Breast epithelium (tissue), 4 donors: Measurements from ENCODE around the gene PIR. TPM values are rescaled to one million over a fixed set of nuclear protein-coding genes. Genes with fewer than 3 reads are reported as not detected.

Source experiments
- DNase-seq, 2 donors: peaks; one replicate each; pipeline ENCODE4 v3.0.0-alpha.2; 2019; ENCODE audit warnings: low spot score in 2 of 2
- H3K27ac ChIP-seq, 2 donors: fragments of 200-600 bp; sonication (generic) in 1 of 2; one replicate each; pipeline ENCODE4 v1.5.1; 2016 to 2019; ENCODE audit warnings: mild to moderate bottlenecking in 1 of 2
- H3K27me3 ChIP-seq, 2 donors: fragments of 200-600 bp; sonication (generic) in 1 of 2; one replicate each; pipeline versions ENCODE4 v1.5.1 to v1.6.0; 2017 to 2019; ENCODE audit warnings: control low read depth in 1 of 2, mild to moderate bottlenecking in 1 of 2
- H3K36me3 ChIP-seq: fragments of 200-600 bp; one replicate; pipeline ENCODE4 v1.5.1; 2019
- H3K4me1 ChIP-seq, 2 donors: fragments of 200-600 bp; sonication (generic); one replicate each; pipeline ENCODE4 v1.5.1; 2016 to 2019; ENCODE audit warnings: control low read depth in 1 of 2
- H3K4me3 ChIP-seq, 3 donors: fragments of 200-600 bp; sonication (generic); 1 replicate in 2 of 3; 2 replicates in 1 of 3; pipeline ENCODE4 v1.5.1; 2016 to 2019; ENCODE audit warnings: mild to moderate bottlenecking in 3 of 3, moderate library complexity in 2 of 3
- H3K9me3 ChIP-seq, 2 donors: fragments of 200-600 bp; sonication (generic) in 1 of 2; one replicate each; pipeline ENCODE4 v1.5.1; 2016 to 2019; ENCODE audit warnings: control low read depth in 1 of 2
- CTCF ChIP-seq, 3 donors: fragments of 450-650 bp; IDR thresholded peaks; one replicate each; pipeline ENCODE4 v1.5.1; 2016 to 2017; ENCODE audit warnings: antibody characterized with exemption in 3 of 3, mild to moderate bottlenecking in 3 of 3, moderate library complexity in 3 of 3
- POLR2A ChIP-seq: fragments of 450-650 bp; IDR thresholded peaks from one replicate; pipeline ENCODE4 v1.6.1; 2016; ENCODE audit warnings: antibody characterized with exemption, mild to moderate bottlenecking, moderate library complexity
- POLR2AphosphoS5 ChIP-seq, 3 donors: sonication (generic); formaldehyde crosslinking; IDR thresholded peaks; one replicate each; pipeline ENCODE4 v1.6.1; 2017; ENCODE audit warnings: antibody characterized with exemption in 3 of 3
- intact Hi-C: fragments of 100-400 bp; cut with DNase I; formaldehyde crosslinking; loops from one replicate; pipeline ENCODE4 v1.15.1; 2023; ENCODE audit warnings: low total_unique reads
- total RNA-seq, 3 donors: library from RNA; depleted of rRNA; stranded (reverse); fragments of >200 nt; gene quantifications; one replicate each; pipeline ENCODE4 v1.1.0, GENCODE V29; 2016

Gene PIR
- total RNA-seq, 3 donors from 2014 or later = 11.6 to 20.6 (median 14.4) TPM

DNA sequence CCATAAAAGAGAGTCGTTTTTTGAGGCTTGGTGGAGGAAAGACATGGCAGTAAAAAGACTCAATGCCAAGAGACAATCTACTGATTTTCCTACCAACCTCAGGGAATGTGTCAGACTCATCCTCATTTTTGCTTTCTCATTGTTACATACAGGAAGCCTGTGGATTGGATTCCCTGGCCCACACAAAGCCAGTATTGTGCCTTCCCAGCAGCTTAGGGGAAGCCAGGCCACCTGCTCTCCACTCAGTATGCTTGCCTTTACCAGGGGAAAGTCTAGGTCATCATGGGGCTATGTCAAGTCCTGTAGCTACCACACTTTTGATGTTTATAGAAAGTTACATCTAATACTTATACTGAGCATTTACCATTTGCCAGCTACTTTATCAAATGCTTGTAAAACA, 18.4 kb upstream of the PIR start:
- H3K9me3 ChIP-seq = no peaks in the 10 kb centered on the region
- intact Hi-C loops = no loop called here
- H3K27ac ChIP-seq = no peak overlapping the region
- H3K4me3 ChIP-seq = no peak overlapping the region
- H3K36me3 ChIP-seq = no peaks in the 10 kb centered on the region
- no peak for DNase-seq
- H3K27me3 ChIP-seq = peaks cover 0 to 41% of the 10 kb centered on the region in 2 donors
- no peaks in the 10 kb centered on the region for H3K4me1 ChIP-seq
- TF ChIP-seq POLR2AphosphoS5 (IDR thresholded peaks at IDR 0.05) (no peak), POLR2A (no peak), CTCF (IDR thresholded peaks at IDR 0.05) (no peak)

GRCh38 chrX:15509845-15510244, 16.7 kb upstream of the PIR start:
- Histone ChIP-seq H3K4me1 (no peaks in the 10 kb centered on the region), H3K9me3 (no peaks in the 10 kb centered on the region), H3K27me3 (peaks cover 0 to 50% of the 10 kb centered on the region in 2 donors), H3K27ac (no peak overlapping the region), H3K36me3 (no peaks in the 10 kb centered on the region), H3K4me3 (no peak overlapping the region)
- DNase-seq = no peak
- intact Hi-C loops = no loop called here
- no peak for TF ChIP-seq POLR2AphosphoS5 (IDR thresholded peaks at IDR 0.05)
- no peak for TF ChIP-seq POLR2A
- no peak for TF ChIP-seq CTCF (IDR thresholded peaks at IDR 0.05)

DNA sequence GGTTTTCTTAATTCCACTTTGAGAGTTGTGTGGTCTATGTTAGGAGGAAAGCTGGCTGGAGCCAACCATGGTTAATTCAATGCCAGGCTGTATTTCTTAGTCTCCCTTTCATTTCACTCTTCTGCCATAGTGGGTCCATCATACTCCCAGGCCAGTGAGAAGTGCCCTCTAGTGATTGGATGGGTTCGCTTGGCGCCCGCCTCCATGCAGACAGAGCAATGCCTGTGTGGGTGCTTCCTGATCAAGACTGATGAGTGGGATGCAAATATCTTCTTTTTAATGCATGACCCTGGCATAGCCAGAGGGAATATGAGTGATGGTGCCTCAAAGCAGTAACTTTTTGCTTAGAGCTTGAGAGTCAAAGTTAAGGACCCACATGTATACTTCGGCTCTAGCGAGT, 13.9 kb upstream of the PIR start:
- no peak overlapping the region for H3K4me3 ChIP-seq
- no peaks in the 10 kb centered on the region for H3K9me3 ChIP-seq
- DNase-seq = no peak
- peaks cover 0 to 53% of the 10 kb centered on the region in 2 donors for H3K27me3 ChIP-seq
- no peak for TF ChIP-seq CTCF (IDR thresholded peaks at IDR 0.05)
- TF ChIP-seq POLR2A = no peak
- no peak for TF ChIP-seq POLR2AphosphoS5 (IDR thresholded peaks at IDR 0.05)
- H3K36me3 ChIP-seq = no peaks in the 10 kb centered on the region
- no peak overlapping the region for H3K27ac ChIP-seq
- intact Hi-C loops = no loop called here
- no peaks in the 10 kb centered on the region for H3K4me1 ChIP-seq

DNA sequence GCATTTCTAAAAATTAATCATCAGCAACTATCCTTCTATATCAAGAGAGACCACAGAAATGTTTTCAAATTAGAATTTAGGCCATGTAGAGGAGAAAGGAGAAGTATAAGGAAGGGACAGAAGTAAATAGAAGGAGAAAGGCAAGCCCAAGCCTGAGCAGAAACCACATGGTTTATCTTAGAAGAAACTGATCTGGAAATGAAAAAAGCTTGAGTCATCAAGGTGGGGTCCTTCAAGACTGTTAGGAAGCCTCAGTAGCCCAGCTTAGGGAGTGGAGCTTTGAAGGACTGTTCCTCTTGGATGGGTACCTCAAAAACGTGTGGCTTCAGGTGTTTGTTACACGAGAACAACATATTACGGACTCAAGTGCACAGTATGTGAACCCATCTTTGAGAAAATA, 12.0 kb upstream of the PIR start:
- DNase-seq = no peak
- no peaks in the 10 kb centered on the region for H3K9me3 ChIP-seq
- no peaks in the 10 kb centered on the region for H3K4me1 ChIP-seq
- no peak overlapping the region for H3K4me3 ChIP-seq
- no peaks in the 10 kb centered on the region for H3K36me3 ChIP-seq
- TF ChIP-seq POLR2A (no peak), CTCF (IDR thresholded peaks at IDR 0.05) (no peak), POLR2AphosphoS5 (IDR thresholded peaks at IDR 0.05) (no peak)
- H3K27ac ChIP-seq = no peak overlapping the region
- intact Hi-C loops = no loop called here
- H3K27me3 ChIP-seq = peaks cover 0 to 58% of the 10 kb centered on the region in 2 donors

DNA sequence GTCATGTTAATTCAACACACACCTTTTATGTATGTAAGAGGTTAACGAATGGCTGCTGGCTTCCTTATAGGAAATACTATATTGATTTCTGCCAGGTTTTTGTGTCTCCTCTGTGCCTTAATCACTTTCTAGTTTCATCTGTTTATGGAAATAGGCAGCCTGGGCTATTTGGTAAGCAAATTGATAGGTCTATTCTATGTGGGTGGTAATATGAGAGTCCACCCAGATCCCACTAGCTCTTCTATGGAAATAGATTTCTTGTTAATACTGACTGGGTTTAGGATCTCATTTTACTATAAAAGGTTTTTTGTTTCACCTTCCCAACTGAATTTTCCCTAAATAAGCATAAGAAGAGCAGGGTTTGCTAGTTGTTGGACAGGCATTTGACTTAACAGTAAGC, 11.5 kb upstream of the PIR start:
- H3K9me3 ChIP-seq = no peaks in the 10 kb centered on the region
- TF ChIP-seq POLR2A = no peak
- TF ChIP-seq CTCF (IDR thresholded peaks at IDR 0.05) = no peak
- no peak for TF ChIP-seq POLR2AphosphoS5 (IDR thresholded peaks at IDR 0.05)
- H3K36me3 ChIP-seq = no peaks in the 10 kb centered on the region
- no peak for DNase-seq
- H3K4me1 ChIP-seq = no peaks in the 10 kb centered on the region
- no peak overlapping the region for H3K27ac ChIP-seq
- peaks cover 0 to 53% of the 10 kb centered on the region in 2 donors for H3K27me3 ChIP-seq
- H3K4me3 ChIP-seq = no peak overlapping the region
- intact Hi-C loops = loop anchor here (5.0 kb wide), 1 partner anchor 1632 kb away; no protein-coding TSS in a partner anchor
